Stomach (tissue), 4 donors: ENCODE results near the gene GPS2.

ENCODE experiments used
- EP300 ChIP-seq: sonication (generic); formaldehyde crosslinking; IDR thresholded peaks from one replicate; pipeline ENCODE4 v1.6.1; 2017; ENCODE audit warnings: antibody characterized with exemption
- POLR2A ChIP-seq, 4 donors: fragments of 450-650 bp; IDR thresholded peaks; one replicate each; pipeline ENCODE4 v1.6.1; 2016; ENCODE audit warnings: antibody characterized with exemption in 4 of 4, control low read depth in 2 of 4, mild to moderate bottlenecking in 1 of 4, moderate library complexity in 1 of 4
- POLR2AphosphoS5 ChIP-seq, 3 donors: sonication (generic); formaldehyde crosslinking; IDR thresholded peaks; one replicate each; pipeline ENCODE4 v1.6.1; 2016; ENCODE audit warnings: antibody characterized with exemption in 3 of 3
- TF ChIP-seq, protein P1 (sequence below), 7 experiments: fragments of 450-650 bp in 4 of 7; fragments of 200-600 bp in 3 of 7; sonication (generic) in 3 of 7; IDR thresholded peaks; one replicate each; pipeline ENCODE4 v1.5.1; 2016 to 2019; ENCODE audit warnings: antibody characterized with exemption in 7 of 7, control low read depth in 2 of 7, mild to moderate bottlenecking in 1 of 7

DNA sequence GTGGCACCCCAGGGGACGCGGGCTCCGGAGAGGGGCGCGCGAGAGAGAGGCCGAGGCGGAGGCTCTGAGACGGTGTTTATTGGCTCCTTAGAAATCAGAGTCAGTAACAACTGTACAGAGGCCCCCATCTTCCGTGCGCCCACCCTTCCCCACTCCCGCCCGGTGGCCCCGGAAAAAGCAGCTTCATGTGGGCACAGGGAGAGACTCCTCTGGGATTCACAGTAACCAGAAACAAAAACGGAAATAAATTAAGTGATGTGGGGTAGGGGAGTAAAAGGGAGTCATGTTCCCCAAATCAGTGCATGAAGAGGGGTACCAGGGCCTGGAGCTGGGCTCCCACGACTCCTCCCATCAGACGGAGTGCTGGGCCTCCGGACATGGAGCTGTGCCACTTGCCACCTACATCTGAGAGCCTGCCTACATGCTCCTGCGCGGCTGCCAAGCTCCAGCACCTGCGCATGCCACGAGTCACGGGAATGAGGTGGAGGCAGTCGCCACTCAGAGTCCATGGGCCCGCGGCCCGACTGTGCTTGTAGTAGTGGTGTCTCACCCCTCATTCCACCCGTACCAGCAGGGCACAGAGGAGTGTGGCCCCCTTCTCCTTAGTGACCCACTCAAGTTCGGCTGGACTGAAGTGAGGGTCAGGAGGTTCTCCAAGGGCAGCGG is 543 bp upstream of the GPS2 start:
- TF ChIP-seq, protein P1, sequence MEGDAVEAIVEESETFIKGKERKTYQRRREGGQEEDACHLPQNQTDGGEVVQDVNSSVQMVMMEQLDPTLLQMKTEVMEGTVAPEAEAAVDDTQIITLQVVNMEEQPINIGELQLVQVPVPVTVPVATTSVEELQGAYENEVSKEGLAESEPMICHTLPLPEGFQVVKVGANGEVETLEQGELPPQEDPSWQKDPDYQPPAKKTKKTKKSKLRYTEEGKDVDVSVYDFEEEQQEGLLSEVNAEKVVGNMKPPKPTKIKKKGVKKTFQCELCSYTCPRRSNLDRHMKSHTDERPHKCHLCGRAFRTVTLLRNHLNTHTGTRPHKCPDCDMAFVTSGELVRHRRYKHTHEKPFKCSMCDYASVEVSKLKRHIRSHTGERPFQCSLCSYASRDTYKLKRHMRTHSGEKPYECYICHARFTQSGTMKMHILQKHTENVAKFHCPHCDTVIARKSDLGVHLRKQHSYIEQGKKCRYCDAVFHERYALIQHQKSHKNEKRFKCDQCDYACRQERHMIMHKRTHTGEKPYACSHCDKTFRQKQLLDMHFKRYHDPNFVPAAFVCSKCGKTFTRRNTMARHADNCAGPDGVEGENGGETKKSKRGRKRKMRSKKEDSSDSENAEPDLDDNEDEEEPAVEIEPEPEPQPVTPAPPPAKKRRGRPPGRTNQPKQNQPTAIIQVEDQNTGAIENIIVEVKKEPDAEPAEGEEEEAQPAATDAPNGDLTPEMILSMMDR (IDR thresholded peaks at IDR 0.05): no peak
- TF ChIP-seq POLR2A (IDR thresholded peaks at IDR 0.05) (no peak), POLR2AphosphoS5 (IDR thresholded peaks at IDR 0.05) (no peak), EP300 (no peak)
